Measurements from ENCODE around the gene GRIA4.

DNA sequence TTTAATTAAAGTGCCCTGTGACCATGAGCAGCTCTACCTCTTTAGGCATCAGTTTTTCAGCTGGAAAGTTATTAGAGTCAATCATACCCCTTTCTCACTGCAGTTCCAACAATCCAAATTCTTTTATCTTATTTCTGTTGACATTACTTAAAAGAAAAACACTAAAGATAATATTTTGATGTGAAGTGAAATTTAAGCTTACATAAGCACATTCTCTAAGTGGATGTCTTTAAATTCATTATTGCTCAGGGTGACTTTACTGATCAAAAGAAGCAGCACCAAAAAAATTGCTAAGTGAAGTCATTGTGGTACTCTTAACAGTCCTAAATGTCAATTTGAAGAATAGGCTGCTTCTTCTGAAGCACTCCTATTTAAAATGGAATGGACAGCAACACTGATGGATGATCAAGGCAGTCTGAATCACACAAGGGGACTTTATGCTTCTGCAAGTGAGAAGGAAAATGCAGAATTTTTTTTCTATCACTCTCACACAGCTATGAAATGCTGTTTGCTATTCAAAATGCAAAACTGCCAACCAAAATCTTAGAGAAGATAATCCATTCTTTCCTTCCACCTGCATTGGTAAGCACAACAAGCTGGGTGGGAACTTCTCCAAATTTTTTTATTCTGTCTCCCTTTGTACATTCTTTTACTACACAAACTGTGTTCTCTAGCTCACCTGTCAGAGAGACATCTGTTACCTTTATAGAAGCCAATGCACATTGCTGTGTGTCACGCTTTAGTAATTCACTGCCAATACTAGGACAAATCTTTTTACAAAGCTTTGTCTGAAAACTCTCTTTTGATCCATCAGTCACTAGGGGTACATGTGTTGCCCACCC is 179.9 kb downstream of the GRIA4 start:
- TF ChIP-seq TAF1 (IDR thresholded peaks at IDR 0.05; ENCODE audit: borderline replicate concordance, insufficient read depth, low read length) (no peak), POLR2AphosphoS5 (IDR thresholded peaks at IDR 0.05; ENCODE audit: low read depth, low read length) (no peak), SIN3A (IDR thresholded peaks at IDR 0.05; ENCODE audit: borderline replicate concordance, insufficient read depth, low read length) (no peak)
- TF ChIP-seq, protein P1, sequence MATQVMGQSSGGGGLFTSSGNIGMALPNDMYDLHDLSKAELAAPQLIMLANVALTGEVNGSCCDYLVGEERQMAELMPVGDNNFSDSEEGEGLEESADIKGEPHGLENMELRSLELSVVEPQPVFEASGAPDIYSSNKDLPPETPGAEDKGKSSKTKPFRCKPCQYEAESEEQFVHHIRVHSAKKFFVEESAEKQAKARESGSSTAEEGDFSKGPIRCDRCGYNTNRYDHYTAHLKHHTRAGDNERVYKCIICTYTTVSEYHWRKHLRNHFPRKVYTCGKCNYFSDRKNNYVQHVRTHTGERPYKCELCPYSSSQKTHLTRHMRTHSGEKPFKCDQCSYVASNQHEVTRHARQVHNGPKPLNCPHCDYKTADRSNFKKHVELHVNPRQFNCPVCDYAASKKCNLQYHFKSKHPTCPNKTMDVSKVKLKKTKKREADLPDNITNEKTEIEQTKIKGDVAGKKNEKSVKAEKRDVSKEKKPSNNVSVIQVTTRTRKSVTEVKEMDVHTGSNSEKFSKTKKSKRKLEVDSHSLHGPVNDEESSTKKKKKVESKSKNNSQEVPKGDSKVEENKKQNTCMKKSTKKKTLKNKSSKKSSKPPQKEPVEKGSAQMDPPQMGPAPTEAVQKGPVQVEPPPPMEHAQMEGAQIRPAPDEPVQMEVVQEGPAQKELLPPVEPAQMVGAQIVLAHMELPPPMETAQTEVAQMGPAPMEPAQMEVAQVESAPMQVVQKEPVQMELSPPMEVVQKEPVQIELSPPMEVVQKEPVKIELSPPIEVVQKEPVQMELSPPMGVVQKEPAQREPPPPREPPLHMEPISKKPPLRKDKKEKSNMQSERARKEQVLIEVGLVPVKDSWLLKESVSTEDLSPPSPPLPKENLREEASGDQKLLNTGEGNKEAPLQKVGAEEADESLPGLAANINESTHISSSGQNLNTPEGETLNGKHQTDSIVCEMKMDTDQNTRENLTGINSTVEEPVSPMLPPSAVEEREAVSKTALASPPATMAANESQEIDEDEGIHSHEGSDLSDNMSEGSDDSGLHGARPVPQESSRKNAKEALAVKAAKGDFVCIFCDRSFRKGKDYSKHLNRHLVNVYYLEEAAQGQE (IDR thresholded peaks at IDR 0.05; ENCODE audit: insufficient read depth in 1 of 2, low read depth in 2 of 2, low read length in 2 of 2), result no peak

All from PFSK-1 (cell line).